ENCODE measurements around the gene ZNF653.
"Not testable (repeated sequence)": the region's sequence is repeated elsewhere in the genome, so short reads cannot be mapped to it uniquely, and the experiment has no call there.

The ZNF653 gene

GRCh38 chr19:11480715-11481533 lies 24.7 kb downstream of the ZNF653 start, which contains the start of gene ELAVL3:
Gene ELAVL3 (minus strand): TSS chr19:11481046. CDS start chr19:11480608, 438 bp downstream.
- peak; percentile 81 for DNase-seq

DNA sequence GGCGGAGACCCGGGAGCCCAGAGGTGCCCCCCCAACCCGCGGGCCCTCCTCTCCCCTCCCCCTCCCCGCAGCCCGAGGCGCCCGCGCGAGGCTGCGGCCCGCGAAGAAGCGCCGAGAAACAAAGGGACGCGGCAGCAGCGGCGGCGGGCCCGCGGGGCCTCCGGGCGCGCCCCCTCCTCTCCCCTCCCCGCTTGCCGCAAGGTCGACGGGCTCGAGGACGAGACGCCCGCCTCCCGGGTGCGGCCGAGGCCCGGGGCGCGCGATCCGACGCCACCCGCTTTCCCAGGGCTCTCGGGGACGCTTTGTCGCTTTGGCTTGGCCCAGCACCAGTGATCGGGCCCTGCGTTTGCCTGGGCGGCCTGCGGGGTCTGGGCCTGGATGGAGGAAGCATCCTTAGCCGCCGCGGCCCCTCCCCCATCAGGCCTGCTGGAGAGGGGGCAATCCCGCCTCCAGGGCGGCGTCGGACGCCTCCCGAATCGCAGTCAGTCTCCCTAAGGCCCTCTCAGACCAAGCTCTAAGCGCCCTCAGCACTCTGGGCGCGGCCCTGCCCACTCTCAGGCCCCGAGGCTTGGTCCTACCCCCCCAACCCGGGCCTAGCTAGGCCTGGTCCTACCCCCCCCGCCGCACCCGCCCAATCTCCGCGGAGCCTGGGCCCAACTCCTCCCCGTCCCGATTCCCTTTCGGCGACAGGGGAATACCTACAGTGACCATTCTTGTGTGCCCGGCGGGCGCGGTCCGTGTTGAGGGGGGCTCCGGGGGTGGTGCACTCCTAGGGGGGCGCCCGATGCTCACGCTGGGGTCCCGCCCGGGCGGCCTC lies 25.5 kb downstream of the ZNF653 start:
- peak; percentile 58 for DNase-seq

- DNase-seq, result peak; percentile 84
Observed at GRCh38 chr19:11479090-11479897, 26.3 kb downstream of the ZNF653 start.

- DNase-seq, result no peak
Observed at GRCh38 chr19:11478167-11479089, 27.2 kb downstream of the ZNF653 start.

DNA sequence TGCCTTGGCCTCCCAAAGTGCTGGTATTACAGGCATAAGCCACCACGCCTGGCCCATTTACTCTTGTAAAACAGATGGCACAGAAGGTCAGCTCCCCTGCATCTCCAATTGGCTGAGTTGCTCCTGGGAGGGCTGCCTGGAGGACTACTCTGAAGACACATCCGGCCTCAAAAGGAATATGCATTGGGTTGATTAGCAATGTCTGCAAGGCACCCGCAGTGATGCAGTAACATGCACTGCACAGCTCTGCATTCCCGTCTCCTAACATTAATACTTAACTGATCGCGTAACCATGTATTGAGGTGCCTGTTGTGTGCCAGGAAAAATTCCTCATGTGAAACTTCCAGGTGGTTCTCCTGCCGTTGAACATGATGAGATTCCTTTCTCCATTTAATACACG lies 29.8 kb downstream of the ZNF653 start:
- no peak for DNase-seq

- DNase-seq, result not testable (repeated sequence)
Observed at GRCh38 chr19:11475343-11475742, 30.3 kb downstream of the ZNF653 start.

- no peak for DNase-seq
Observed at GRCh38 chr19:11473725-11474124, 31.9 kb downstream of the ZNF653 start.

DNA sequence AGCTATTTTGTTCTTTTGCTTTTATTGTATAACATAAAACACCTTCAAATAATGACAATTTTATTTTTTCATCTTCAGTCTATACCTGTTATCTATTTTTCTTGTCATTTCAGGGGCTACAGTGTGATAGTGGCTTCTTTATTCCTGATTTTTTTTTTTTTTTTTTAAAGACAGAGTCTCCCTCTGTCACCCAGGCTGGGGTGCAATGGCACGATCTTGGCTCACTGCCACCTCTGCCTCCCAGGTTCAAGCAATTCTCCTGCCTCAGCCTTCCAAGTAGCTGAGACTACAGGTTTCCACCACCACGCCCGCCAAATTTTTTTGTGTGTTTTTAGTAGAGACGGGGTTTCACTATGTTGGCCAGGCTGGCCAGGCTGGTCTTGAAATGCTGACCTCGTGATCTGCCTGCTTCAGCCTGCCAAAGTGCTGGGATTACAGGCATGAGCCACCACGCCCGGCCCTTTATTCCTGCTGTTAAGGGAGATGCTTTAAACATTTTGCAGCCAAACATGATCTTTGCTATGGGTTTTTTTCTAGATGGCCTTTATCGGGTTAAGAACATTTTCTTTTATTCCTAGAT lies 37.3 kb downstream of the ZNF653 start:
- not testable (repeated sequence) for DNase-seq

- peak; percentile 54 for DNase-seq
Observed at GRCh38 chr19:11465600-11465999, 40.0 kb downstream of the ZNF653 start.

DNA sequence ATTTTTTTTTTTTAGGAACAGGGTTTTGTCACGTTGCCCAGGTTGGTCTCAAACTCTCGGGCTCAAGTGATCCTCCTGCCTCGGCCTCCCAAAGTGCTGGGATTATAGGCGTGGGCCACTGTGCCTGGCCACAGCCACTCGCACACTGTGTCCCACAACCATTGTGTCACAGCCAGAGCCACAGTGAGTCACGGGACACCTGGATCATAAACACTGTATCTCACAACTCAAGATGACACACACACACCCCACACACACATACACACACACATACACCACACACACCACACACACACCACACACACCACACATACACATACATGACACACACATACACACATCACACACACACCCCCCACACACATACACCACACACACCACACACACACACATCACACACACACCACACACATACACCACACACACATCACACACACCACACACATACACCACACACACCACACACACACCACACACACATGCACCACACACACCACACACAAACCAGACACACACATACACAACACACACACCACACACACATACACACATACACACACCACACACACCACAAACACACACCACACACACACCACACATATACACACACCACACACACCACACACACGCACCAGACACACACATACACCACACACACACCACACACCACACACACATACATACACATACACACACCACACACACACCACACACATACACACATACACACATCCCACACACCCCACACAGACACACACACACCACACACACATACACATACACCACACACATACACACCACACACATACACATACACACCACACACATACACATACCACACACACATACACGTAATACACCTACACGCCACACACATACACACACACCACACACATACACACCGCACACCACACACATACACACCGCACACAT lies 41.0 kb downstream of the ZNF653 start:
- no peak for DNase-seq

GRCh38 chr19:11463391-11463790 lies 42.2 kb downstream of the ZNF653 start:
- no peak for DNase-seq

GRCh38 chr19:11461453-11461852 lies 44.2 kb downstream of the ZNF653 start:
- DNase-seq, result no peak

DNA sequence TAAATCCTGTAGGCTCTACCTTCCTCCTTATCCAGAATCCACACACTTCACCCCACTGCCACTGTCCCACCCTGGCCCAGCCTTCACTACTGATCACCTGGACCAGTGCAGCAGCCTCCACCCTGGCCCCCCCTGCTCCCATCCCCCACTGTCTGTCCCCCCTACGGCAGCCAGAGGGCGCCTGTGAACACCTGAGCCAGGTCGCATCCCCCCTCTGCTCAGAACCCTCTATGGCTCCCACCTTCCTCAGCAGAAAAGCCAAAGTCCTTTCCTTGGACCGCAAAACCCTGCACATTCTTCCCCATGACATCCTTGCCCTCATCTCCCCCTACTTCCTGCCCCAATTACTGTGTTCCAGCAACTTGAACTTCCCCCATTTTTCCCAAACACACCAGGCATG lies 45.4 kb downstream of the ZNF653 start:
- no peak for DNase-seq

- not testable (repeated sequence) for DNase-seq
Observed at GRCh38 chr19:11458912-11459311, 46.7 kb downstream of the ZNF653 start.

- no peak for DNase-seq
Observed at GRCh38 chr19:11458236-11458900, 47.3 kb downstream of the ZNF653 start.

GRCh38 chr19:11457831-11458230 lies 47.8 kb downstream of the ZNF653 start:
- no peak for DNase-seq

DNA sequence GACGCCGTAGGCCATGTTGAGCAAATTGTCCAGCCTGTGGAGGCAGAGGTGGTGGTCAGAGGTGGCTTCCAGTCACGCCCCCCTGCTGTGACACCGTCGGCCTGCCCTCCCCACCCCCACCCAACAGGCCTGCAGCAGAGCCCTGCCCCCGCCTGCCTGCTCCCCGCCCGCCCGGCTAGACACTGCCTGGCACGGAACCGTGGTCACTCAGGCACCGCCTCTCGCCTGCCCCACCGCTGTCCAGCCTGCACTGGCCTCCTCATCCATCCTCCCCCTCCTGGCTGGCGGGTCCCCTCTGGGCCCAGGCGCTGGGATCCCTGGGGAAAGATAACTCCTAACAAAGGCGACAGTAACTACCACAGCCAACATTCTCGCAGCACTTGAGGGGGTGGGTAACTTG lies 48.5 kb downstream of the ZNF653 start:
- DNase-seq, result no peak

- no peak for DNase-seq
Observed at GRCh38 chr19:11456659-11457058, 49.0 kb downstream of the ZNF653 start.

- DNase-seq, result not testable (repeated sequence)
Observed at GRCh38 chr19:11455233-11455554, 50.4 kb downstream of the ZNF653 start.

Measured in eye (tissue), 1 donor.